GM12872 (cell line): ENCODE results near the gene ATP5F1E.

Experiments
- TF ChIP-seq, protein P1 (sequence below): IDR thresholded peaks from 3 replicates; pipeline ENCODE4 v1.5.1; 2011; ENCODE audit warnings: low read depth, mild to moderate bottlenecking, low read length, moderate library complexity; ENCODE audit not compliant: insufficient read depth

ATP5F1E gene

DNA sequence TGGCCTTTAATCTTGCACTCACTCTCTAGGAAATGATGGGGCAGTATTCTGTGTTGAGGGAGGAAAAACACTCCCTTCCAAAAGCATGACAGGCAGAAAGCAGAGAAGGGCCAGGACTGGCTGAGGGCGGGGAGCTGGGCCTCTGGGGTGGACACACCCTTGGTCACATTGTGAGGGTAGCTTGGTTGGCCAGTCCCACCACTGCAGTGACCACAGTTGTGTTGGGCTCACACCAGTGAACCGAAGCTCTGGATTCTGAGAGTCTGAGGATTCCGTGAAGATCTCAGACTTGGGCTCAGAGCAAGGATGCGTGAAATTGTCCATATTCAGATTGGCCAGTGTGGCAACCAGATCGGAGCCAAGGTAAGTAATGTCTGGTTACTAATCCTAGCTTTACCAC is 12.9 kb downstream of the ATP5F1E start, which contains the start of gene TUBB1:
Gene TUBB1 (plus strand): TSS at position 213 of the 400 bp plus-strand sequence. CDS start 94 bp downstream, at position 307.
- TF ChIP-seq, protein P1, sequence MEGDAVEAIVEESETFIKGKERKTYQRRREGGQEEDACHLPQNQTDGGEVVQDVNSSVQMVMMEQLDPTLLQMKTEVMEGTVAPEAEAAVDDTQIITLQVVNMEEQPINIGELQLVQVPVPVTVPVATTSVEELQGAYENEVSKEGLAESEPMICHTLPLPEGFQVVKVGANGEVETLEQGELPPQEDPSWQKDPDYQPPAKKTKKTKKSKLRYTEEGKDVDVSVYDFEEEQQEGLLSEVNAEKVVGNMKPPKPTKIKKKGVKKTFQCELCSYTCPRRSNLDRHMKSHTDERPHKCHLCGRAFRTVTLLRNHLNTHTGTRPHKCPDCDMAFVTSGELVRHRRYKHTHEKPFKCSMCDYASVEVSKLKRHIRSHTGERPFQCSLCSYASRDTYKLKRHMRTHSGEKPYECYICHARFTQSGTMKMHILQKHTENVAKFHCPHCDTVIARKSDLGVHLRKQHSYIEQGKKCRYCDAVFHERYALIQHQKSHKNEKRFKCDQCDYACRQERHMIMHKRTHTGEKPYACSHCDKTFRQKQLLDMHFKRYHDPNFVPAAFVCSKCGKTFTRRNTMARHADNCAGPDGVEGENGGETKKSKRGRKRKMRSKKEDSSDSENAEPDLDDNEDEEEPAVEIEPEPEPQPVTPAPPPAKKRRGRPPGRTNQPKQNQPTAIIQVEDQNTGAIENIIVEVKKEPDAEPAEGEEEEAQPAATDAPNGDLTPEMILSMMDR: no peak

DNA sequence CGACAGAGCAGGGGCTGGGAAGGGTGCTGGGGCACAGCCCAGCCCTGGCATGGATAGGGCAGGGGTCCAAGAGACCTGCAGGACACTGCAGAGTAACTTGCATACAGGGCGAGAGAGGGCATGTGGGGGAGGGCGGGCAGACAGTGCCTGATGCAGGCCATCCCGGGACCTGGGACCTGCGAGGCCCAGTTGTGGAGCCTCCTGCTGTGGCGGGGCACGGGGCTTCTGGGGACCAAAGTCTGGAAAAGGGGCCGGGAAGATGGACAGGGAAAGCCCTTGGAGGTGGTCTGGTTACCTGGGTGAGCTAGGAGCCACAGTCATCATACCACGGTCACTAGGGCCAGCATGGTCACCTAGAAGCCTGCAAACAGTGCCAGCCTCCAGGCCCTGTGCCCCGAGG is 13.3 kb downstream of the ATP5F1E start:
- TF ChIP-seq, protein P1: no peak

DNA sequence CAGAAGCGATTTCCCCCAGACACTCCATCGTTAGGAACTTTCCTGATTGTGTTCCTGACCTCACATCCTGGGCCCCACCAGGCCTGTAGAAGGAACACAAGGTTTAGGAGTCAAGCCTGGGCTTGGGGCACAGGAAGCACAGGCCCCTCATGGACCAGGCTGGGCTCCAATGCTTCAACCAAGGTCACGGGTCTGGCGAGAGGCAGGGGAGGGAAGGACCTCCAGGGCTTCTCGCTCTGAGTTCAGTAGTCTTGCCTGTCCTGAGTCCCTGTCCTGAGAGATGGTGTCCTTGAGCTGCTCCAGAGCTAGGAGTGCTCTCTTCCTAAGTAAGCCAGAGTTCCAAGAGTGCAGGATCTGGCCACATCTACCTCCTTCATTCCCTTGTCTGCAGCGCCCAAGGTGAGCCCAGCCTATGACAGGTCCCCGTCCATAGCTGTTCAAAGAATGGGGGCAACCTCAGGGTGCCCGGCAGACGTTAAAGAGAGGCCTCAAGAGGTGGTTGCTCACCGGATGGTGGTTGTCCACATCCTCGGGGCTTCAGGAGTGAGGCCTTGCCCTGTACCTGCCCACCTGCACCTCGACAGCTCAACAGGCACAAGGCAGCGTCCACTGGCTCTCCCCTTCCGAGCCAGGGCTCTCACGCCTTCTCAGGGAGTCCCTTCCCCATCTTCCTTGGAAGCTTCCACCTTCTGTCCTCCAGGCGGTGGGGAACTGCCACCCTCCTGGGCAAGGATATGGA is 14.5 kb downstream of the ATP5F1E start:
- TF ChIP-seq, protein P1: no peak

DNA sequence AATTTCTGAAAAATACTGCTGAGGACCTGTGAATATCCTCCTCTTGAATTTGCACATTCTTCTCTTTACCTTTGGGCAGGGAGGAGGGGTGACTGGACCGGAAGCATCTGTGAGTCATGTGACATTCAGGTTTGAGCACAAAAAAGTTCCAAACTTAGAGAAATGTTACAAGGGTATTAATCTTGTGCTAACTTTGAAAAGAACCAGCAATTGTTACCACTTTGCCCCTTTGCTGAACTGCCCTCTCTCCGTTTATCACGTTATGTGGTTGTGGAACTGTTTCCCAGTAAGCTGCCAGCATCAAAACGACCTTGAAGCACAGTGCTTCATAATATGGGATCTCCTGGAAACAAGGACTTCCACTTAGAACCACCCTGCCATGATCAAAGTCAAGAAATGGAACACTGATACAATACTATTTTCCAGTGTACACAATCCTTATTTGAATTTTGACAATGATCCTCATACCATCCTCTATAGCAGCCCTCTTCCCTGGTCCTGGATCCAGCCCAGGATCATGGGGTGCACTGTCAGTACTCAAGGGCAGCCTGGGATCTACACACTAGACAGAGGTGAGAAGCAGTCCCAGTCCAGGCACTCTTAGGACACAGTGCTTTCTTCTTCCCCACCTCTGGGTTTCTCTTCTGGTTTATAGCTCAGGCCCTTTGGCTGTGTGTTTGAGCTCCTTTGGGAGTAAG is 15.2 kb downstream of the ATP5F1E start:
- TF ChIP-seq, protein P1: no peak

DNA sequence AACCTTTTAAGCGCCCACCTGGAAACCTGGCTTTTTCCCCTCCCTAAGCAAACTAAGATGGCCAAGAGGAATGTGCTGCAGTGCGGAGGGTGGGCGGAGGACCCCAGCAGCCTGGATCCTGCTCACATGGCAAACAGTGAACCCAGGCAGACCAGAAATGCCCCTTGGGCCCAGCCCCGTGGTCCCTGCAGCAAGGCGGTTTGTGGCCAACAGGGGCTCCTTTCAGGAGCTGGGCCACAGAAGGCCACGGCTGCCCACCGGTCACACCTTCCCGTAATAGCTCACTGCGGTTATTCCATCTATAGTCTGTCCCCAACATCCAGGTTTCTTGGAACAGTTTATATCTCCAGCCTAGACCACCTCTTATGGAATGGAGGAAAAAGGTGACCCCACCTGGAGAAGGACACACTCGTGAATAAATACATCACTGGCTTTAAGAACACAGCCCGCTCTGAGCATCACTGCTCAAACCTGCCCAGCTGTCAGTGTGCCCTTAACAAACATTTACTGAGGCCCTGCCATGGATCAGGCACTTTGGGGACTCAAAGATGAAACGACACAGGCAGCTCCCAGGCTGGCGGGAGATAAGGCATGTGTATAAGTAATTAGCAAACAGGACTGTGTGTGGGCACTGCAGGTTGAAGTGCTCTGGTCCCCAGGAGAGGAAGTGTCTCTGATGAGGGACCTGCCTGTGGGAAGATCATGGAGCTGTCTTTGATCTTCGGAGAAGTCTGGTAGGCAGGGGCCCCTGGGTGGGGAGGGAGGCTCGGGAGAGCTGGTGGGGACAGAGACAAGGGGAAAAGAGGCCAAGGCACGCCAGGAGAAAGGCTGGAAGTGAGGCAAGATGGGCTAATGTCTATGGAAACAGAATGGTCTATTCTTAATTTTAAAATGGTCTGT is 16.1 kb downstream of the ATP5F1E start:
- TF ChIP-seq, protein P1: no peak

DNA sequence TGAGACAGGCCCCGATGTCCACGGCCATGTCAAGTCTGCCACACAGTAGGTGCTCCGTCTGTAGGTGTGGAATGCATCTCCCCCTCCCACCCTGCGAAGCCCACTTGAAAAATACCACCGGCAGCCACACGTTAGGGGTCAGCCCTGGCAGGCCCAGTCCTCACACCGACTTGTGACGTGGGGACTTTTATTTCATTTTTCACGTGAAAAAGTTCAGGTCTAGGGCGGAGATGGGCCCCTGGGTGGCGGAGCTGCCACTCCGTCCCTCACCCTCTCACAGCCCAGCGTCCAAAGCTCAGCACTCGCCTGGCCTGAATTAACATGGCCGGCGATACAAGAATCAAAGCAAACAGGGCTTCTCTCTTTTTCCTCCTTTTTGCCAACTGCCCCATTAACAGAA is 16.7 kb downstream of the ATP5F1E start:
- TF ChIP-seq, protein P1: no peak

DNA sequence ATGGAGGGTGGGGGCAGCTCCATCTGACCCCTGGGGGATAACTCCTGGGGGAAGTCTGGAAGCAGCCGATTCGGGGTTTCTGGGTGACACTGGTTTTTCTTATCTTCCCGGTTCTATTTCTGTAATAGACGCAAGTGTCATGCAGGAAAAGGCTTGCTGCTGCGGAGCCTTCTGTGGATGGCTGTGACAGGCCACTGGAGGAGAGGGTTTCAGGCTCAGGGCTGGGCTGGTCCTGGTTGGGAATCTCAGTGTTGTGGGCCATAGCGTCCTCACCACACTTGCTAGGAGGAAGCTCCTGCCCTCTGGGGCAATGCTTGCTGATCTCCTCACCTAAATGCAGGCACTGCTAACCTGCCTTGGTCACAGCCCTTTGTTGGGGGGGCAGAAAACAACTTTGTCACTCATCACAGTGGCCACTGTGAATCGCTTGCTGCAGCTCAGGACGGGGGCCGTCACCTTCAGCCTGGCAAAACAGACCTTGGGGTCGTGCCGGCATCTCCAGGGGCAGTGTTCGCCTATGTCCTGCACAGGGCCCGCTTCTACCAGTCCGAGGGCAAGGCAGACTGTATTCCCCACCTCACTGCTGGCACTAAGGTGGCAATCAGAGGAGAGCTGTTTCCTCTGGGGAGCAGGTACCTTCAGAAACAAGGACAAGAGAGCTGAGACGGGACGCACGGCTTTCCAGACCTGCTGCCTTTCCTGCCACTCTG is 17.3 kb downstream of the ATP5F1E start:
- TF ChIP-seq, protein P1: no peak
